ENCODE data around the gene KIF9.
"Not testable (repeated sequence)": the region's sequence is repeated elsewhere in the genome, so short reads cannot be mapped to it uniquely, and the experiment has no call there.

Gene KIF9

GRCh38 chr3:47294392-47294791, 11.8 kb upstream of the KIF9 start:
- no peak for DNase-seq

- DNase-seq = no peak
Observed at GRCh38 chr3:47293822-47294221, 11.2 kb upstream of the KIF9 start.

GRCh38 chr3:47291754-47292420, 9.3 kb upstream of the KIF9 start:
- DNase-seq = not testable (repeated sequence)

- no peak for DNase-seq
Observed at GRCh38 chr3:47291158-47291753, 8.7 kb upstream of the KIF9 start.

- no peak for DNase-seq
Observed at GRCh38 chr3:47288966-47289910, 6.6 kb upstream of the KIF9 start.

- DNase-seq = no peak
Observed at GRCh38 chr3:47283591-47284364, 1.2 kb upstream of the KIF9 start.

GRCh38 chr3:47283193-47283537, 566 bp upstream of the KIF9 start:
- DNase-seq = no peak

GRCh38 chr3:47280519-47280918, 2.1 kb downstream of the KIF9 start:
- no peak for DNase-seq

- no peak for DNase-seq
Observed at GRCh38 chr3:47276558-47276957, 6.0 kb downstream of the KIF9 start.

- DNase-seq = no peak
Observed at GRCh38 chr3:47274652-47275051, 7.9 kb downstream of the KIF9 start.

- DNase-seq = no peak
Observed at GRCh38 chr3:47273564-47273963, 9.0 kb downstream of the KIF9 start.

GRCh38 chr3:47270526-47270925, 12.1 kb downstream of the KIF9 start:
- no peak for DNase-seq

- DNase-seq = no peak
Observed at GRCh38 chr3:47267490-47267824, 15.1 kb downstream of the KIF9 start.

GRCh38 chr3:47266709-47267489, 15.7 kb downstream of the KIF9 start:
- DNase-seq = peak; percentile 12

GRCh38 chr3:47265725-47266428, 16.7 kb downstream of the KIF9 start:
- no peak for DNase-seq

GRCh38 chr3:47265008-47265407, 17.6 kb downstream of the KIF9 start:
- no peak for DNase-seq

GRCh38 chr3:47261301-47261700, 21.3 kb downstream of the KIF9 start:
- no peak for DNase-seq

- DNase-seq = no peak
Observed at GRCh38 chr3:47260605-47261004, 22.0 kb downstream of the KIF9 start.

GRCh38 chr3:47259114-47259513, 23.5 kb downstream of the KIF9 start:
- DNase-seq = no peak

GRCh38 chr3:47256331-47256730, 26.3 kb downstream of the KIF9 start:
- not testable (repeated sequence) for DNase-seq

GRCh38 chr3:47251689-47252088, 30.9 kb downstream of the KIF9 start:
- DNase-seq = no peak

- not testable (repeated sequence) for DNase-seq
Observed at GRCh38 chr3:47251085-47251484, 31.5 kb downstream of the KIF9 start.
